Prostate gland (tissue), 2 donors: Measurements from ENCODE around the gene FUOM. TPM values are rescaled to one million over a fixed set of nuclear protein-coding genes. Genes with fewer than 3 reads are reported as not detected.

Experiments
- DNase-seq: peaks from one replicate; pipeline ENCODE4 v3.0.0-alpha.2; 2019; ENCODE audit warnings: low spot score
- H3K27ac ChIP-seq, 2 donors: fragments of 200-600 bp; sonication (generic); 2 replicates each; pipeline ENCODE4 v1.5.1; 2017 to 2019
- H3K27me3 ChIP-seq: fragments of 200-600 bp; sonication (generic); replicated peaks from 2 replicates; pipeline ENCODE4 v1.5.1; 2019; ENCODE audit not compliant: insufficient read depth
- H3K36me3 ChIP-seq, 2 donors: fragments of 200-600 bp; sonication (generic); 1 replicate in 1 of 2; 2 replicates in 1 of 2; pipeline versions ENCODE4 v1.5.1 to v1.8.1; 2017 to 2019
- H3K4me1 ChIP-seq: fragments of 200-600 bp; sonication (generic); replicated peaks from 2 replicates; pipeline ENCODE4 v1.5.1; 2019
- H3K4me3 ChIP-seq, 2 donors: fragments of 200-600 bp; sonication (generic); 2 replicates each; pipeline ENCODE4 v1.5.1; 2017 to 2019
- H3K9me3 ChIP-seq: fragments of 200-600 bp; sonication (generic); 2 replicates; pipeline ENCODE4 v1.5.1; 2017
- POLR2A ChIP-seq: fragments of 450-650 bp; IDR thresholded peaks from one replicate; pipeline ENCODE4 v1.6.1; 2016; ENCODE audit warnings: antibody characterized with exemption, mild to moderate bottlenecking
- POLR2AphosphoS5 ChIP-seq: sonication (generic); formaldehyde crosslinking; IDR thresholded peaks from one replicate; pipeline ENCODE4 v1.6.1; 2017; ENCODE audit warnings: antibody characterized with exemption
- WGBS: methylation state at CpG from one replicate; pipeline ENCODE4 v1.1.5; 2018; 5-methylcytosine and 5-hydroxymethylcytosine counted together
- intact Hi-C: fragments of 100-400 bp; cut with DNase I; formaldehyde crosslinking; loops from one replicate; pipeline ENCODE4 v1.14.2; 2022
- microRNA-seq: library from miRNA; unstranded; fragments of <30 nt; microRNA quantifications from one replicate; pipeline ENCODE4, GENCODE V29; 2016
- small RNA-seq, 2 donors: library from RNA; depleted of rRNA; stranded (forward); fragments of <200 nt; gene quantifications; one replicate each; pipeline ENCODE3, GENCODE V24; 2016
- total RNA-seq, 2 donors: library from RNA; depleted of rRNA; stranded (reverse); fragments of >200 nt; gene quantifications; one replicate each; pipeline ENCODE4 v1.1.0, GENCODE V29; 2016
- TF ChIP-seq, protein P1 (sequence below), 4 experiments: fragments of 200-600 bp in 2 of 4; fragments of 450-650 bp in 2 of 4; sonication (generic) in 2 of 4; IDR thresholded peaks; 1 replicate in 3 of 4; 2 replicates in 1 of 4; pipeline ENCODE4 v1.5.1; 2016 to 2019; ENCODE audit warnings: antibody characterized with exemption in 4 of 4, mild to moderate bottlenecking in 2 of 4, moderate library complexity in 2 of 4

The FUOM gene
- total RNA-seq, 2 donors from 2014 or later = 8.7 to 11.4 TPM

GRCh38 chr10:133307776-133308420, 49.9 kb downstream of the FUOM start:
- intact Hi-C loops = no loop called here
- Histone ChIP-seq H3K4me3 (peak overlapping the region; percentile 70 to 96), H3K27me3 (no peaks in the 10 kb centered on the region), H3K4me1 (peaks cover 6% of the 10 kb centered on the region), H3K27ac (peak overlapping the region; percentile 96 to 98), H3K9me3 (no peaks in the 10 kb centered on the region), H3K36me3 (no peaks in the 10 kb centered on the region)
- 4% methylated on average over 25 of the region's 25 CpGs for WGBS
- TF ChIP-seq, protein P1, sequence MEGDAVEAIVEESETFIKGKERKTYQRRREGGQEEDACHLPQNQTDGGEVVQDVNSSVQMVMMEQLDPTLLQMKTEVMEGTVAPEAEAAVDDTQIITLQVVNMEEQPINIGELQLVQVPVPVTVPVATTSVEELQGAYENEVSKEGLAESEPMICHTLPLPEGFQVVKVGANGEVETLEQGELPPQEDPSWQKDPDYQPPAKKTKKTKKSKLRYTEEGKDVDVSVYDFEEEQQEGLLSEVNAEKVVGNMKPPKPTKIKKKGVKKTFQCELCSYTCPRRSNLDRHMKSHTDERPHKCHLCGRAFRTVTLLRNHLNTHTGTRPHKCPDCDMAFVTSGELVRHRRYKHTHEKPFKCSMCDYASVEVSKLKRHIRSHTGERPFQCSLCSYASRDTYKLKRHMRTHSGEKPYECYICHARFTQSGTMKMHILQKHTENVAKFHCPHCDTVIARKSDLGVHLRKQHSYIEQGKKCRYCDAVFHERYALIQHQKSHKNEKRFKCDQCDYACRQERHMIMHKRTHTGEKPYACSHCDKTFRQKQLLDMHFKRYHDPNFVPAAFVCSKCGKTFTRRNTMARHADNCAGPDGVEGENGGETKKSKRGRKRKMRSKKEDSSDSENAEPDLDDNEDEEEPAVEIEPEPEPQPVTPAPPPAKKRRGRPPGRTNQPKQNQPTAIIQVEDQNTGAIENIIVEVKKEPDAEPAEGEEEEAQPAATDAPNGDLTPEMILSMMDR (IDR thresholded peaks at IDR 0.05) = peak; percentile 37 to 79 (median 70)
- no peak for TF ChIP-seq POLR2A
- peak; percentile 68 for TF ChIP-seq POLR2AphosphoS5
- peak; percentile 80 for DNase-seq

GRCh38 chr10:133306941-133307379, 50.9 kb downstream of the FUOM start:
- TF ChIP-seq POLR2AphosphoS5 (no peak), POLR2A (no peak)
- TF ChIP-seq, protein P1 (IDR thresholded peaks at IDR 0.05) = no peak
- intact Hi-C loops = no loop called here
- no peaks in the 10 kb centered on the region for H3K27me3 ChIP-seq
- H3K9me3 ChIP-seq = no peaks in the 10 kb centered on the region
- peaks cover 6% of the 10 kb centered on the region for H3K4me1 ChIP-seq
- H3K4me3 ChIP-seq = no peak overlapping the region
- no peak for DNase-seq
- 89% methylated on average over 17 of the region's 17 CpGs for WGBS
- no peak overlapping the region for H3K27ac ChIP-seq
- peaks cover 0 to 7% of the 10 kb centered on the region in 2 donors for H3K36me3 ChIP-seq

DNA sequence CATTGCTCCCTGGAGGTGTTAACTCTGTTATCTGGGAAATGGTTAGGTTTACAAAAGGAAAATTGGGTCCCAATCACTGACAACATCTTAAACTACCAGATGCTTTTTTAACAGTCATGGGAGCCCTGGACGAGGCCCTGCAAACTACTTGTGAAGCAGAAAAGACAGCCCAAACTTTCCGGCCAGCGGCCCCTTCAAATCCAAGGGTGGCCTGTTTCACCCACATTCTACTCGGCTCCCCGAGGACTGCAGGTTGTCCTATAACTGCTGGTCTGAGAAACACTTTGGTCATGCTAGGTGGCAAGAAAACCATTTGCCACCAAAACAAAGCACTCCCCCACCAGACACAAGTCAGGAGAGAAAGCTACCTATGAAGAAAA, 51.7 kb downstream of the FUOM start:
- intact Hi-C loops = no loop called here
- no peak for DNase-seq
- 99% methylated on average over 5 of the region's 5 CpGs for WGBS
- Histone ChIP-seq H3K9me3 (no peaks in the 10 kb centered on the region), H3K36me3 (peaks cover 0 to 9% of the 10 kb centered on the region in 2 donors), H3K4me1 (peaks cover 6% of the 10 kb centered on the region), H3K27me3 (no peaks in the 10 kb centered on the region), H3K4me3 (no peak overlapping the region), H3K27ac (no peak overlapping the region)
- TF ChIP-seq, protein P1 (IDR thresholded peaks at IDR 0.05) = no peak
- TF ChIP-seq POLR2A (no peak), POLR2AphosphoS5 (no peak)

Small RNA genes lying within 50 kb of the gene (microRNA-seq; reads per million reads assigned to microRNA genes)
- 0.75 reads per million for gene MIR3944

Small RNA genes lying within 50 kb of the gene (small RNA-seq; reads per million reads assigned to genes)
- gene AL360181.4 (0 reads per million in 2 donors), gene BANF1P2 (0 reads per million in 2 donors), gene MIR3944 (0 reads per million in 2 donors)

Other genes with a start within 250 kb of the FUOM start
- 10 to 100 TPM in 1 of 2 donors, 1 to 10 TPM in 1; 1.5 to 10.8 TPM for gene KNDC1, start 197.8 kb downstream of the FUOM start, total RNA-seq
- gene UTF1, start 127.8 kb downstream of the FUOM start, total RNA-seq = 1 to 10 TPM in 1 of 2 donors, not detected in 1; 9.2 TPM
- 1 to 10 TPM in 1 of 2 donors, under 1 TPM in 1; 0.18 to 1.8 TPM for gene VENTX, start 120.2 kb downstream of the FUOM start, total RNA-seq
- gene ADAM8, start 81.2 kb downstream of the FUOM start, total RNA-seq = 1 to 10 TPM; 7.2 to 7.4 TPM
- gene TUBGCP2, start 49.1 kb downstream of the FUOM start, total RNA-seq = 10 to 100 TPM; 53.5 to 78.5 TPM
- 10 to 100 TPM; 52.8 to 57.6 TPM for gene ZNF511, start 49.1 kb downstream of the FUOM start, total RNA-seq
- 1 to 10 TPM in 1 of 2 donors, not detected in 1; 9.4 TPM for gene CALY, start 21.1 kb downstream of the FUOM start, total RNA-seq
- 1 to 10 TPM in 1 of 2 donors, not detected in 1; 6.6 TPM for gene PRAP1, start 10.6 kb downstream of the FUOM start, total RNA-seq
- 100 to 1,000 TPM; 112 to 126 TPM for gene ECHS1, start 15.3 kb upstream of the FUOM start, total RNA-seq
- 10 to 100 TPM; 17.5 to 20.2 TPM for gene PAOX, start 21.2 kb upstream of the FUOM start, total RNA-seq
- 10 to 100 TPM; 26.8 to 67.4 TPM for gene MTG1, start 36.1 kb upstream of the FUOM start, total RNA-seq
- gene SPRN, start 66.6 kb upstream of the FUOM start, total RNA-seq = 1 to 10 TPM in 1 of 2 donors, under 1 TPM in 1; 0.09 to 1.2 TPM
- 10 to 100 TPM in 1 of 2 donors, 1 to 10 TPM in 1; 2.2 to 10.1 TPM for gene SCART1, start 95.9 kb upstream of the FUOM start, total RNA-seq
- gene CYP2E1, start 169.3 kb upstream of the FUOM start, total RNA-seq = 1 to 10 TPM; 3.7 to 8.1 TPM
- gene SYCE1, start 207.6 kb upstream of the FUOM start, total RNA-seq = 10 to 100 TPM in 1 of 2 donors, 1 to 10 TPM in 1; 1.7 to 12.3 TPM